GM21619 (cell line): ENCODE results near the gene C3orf22.

ENCODE experiments used
- ATAC-seq: cut with Tn5 transposase; IDR thresholded peaks from one replicate; pipeline ENCODE4 v1.9.1; 2021; ENCODE audit not compliant: unreplicated experiment

The C3orf22 gene

DNA sequence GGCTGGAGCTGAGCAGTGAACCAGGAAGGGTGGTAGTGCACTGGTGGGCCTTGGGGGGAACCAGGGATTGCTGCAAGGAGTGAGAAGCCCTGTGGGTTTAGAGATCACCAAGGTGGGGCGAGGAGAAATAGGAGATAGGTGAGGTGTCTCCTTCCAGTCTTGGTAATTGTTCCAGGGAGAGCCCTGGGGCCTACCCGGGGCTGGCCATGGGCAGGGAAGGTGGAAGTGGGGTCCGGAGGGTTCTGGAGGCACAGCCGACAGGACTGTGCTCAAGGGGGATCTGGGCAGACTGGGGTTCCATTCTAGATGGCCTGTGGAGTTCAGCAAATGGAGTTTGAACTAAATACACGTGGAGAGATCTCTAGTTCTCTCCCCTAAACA lies 30.3 kb downstream of the C3orf22 start:
- no peak for ATAC-seq

- ATAC-seq, result no peak
These were observed 31.1 kb downstream of the C3orf22 start for GRCh38 chr3:126527455-126528211.

DNA sequence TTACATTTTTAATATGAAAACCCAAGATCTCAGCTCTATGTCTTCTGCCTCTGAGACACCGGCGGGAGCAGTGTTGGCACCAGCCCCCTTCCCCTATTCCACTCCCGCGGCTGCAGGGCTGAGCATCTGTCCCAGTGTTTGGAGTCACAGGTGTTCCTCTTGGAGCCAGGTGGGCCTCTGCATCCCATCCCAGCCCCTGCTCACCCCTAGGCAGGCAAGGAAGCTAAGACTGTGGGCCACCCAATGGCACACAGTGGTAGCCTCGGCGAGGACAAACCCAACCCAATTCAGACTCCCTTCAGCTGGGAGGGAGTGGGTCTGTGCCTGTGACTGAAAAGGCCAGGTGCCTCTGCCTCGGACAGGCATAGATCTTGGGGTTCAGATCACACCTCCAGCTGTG lies 31.7 kb downstream of the C3orf22 start:
- no peak for ATAC-seq

DNA sequence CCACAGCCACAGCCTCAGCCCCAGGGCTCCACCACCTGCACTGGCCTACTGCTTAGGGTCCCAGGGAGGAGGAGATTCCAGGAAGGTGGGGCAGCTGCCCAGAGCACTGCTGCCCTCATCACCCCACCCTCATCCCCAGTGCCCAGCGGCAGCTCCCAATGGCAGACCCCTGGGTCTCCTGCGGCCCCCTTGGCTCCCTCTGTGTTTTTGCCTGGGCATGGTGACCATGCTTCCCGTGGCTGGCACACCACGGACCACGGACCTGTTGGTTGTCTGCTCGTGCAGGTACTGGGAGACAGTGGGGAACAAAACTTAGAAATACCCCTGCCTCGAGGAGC lies 32.1 kb downstream of the C3orf22 start:
- no peak for ATAC-seq

DNA sequence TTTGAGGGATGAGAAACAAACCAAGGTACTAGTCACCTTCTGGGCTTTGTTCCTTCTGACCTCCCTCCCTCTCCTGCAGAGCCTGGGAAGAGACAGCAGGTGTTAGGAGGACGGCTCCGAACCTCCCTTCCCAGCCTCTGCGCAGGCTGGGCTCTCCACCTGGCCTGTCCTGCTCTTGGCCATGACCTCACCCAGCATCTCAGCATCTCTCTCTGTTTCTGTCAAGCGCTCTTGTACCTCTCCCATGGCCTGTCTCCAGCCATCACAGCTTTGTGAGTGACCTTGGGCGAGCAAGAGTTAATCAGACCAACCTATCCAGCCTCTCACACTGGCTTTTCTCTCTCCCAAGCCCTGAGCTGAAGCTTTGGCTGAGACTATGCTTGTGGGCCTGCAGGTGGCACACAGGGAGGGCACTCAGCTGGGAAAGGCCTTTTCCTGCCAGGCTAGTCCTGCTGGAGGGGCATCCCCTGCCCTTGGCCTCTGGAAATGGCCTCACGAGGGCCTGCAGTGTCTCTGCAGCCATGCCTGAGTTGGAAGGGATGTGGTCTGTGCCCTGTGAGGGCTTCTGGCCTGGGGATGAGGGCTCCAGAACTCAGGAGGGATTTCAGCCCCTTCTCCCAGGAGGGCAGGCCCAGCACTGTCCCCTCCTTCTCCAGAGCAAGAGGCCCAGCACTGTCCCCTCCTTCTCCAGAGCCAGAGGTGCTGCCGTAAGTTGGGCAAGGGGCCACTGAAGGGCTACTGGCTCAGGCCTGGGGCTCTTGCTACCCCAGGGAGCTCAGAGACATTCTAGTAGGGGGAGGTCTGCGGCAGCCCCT lies 32.7 kb downstream of the C3orf22 start:
- no peak for ATAC-seq

DNA sequence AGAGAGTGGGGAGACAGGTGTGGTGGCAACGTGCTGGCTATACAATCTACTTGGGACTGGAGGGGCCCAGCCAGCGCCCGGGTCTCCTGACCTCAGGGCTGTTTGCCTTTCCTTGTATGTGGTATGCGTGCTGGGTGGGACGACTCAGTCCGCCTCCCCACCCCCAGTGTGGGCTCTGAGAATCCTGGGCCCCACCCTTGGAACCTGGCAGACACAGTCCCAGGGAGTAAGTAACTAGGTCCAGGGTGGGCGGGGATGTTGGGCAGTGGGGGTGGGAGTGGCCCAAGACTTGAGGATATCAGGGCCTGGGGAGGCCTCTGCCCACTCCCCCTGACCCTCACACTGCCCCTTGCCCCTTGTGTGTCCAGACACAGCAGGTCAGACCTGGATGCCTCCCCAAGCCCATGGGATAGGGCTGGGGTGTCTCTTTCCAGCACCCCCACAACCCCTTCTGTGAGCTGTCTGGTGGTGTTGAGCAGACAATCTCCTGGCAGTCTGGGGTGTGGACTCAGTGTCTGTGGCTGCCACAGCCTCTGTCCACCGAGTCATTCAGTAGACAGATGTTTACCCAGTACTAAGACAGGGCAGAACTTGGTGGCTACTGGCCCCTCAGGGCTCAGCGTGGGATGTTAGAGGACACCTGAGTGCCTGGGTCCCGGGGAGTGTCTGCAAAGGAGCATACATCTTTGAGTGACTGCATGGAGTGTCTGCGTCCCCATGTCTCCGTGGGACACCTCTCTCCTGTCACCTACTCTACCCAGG lies 33.5 kb downstream of the C3orf22 start:
- ATAC-seq, result no peak

DNA sequence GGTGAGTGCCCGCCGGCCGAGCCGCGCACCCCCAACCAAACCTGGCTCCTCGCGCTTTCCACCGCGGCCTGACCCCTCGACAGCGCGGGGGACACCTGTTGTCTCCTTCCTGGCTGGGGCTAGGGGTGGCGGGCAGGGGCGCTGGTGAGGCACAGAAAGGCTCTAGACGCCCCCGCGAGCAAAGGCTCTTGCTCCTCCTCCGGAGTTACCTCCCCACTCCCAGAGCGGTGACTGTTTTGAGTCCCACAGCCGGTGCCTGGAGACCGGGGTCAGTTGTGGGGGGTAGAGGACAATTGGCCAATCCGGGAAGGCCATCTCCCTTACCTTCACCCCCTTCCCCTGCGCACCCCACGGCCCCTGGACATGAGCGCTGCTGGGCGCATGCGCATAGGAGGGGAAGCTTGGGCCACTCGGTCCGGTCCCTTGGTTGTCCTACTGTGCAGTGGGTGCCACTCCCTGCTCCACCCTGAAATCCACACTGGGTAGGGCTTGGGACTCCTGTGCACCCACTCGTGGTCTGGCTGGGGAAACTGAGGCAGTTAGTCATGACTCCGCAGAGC lies 34.2 kb downstream of the C3orf22 start:
- ATAC-seq, result no peak

GRCh38 chr3:126523745-126524428 lies 34.8 kb downstream of the C3orf22 start, which contains the start of gene CHST13:
Gene CHST13, plus strand, starts transcription at chr3:126524155. Its CDS starts 178 bp downstream, at chr3:126524333.
- ATAC-seq, result no peak

- no peak for ATAC-seq
These were observed 36.4 kb downstream of the C3orf22 start for GRCh38 chr3:126522363-126522788.

GRCh38 chr3:126521122-126521891 lies 37.4 kb downstream of the C3orf22 start:
- ATAC-seq, result no peak

DNA sequence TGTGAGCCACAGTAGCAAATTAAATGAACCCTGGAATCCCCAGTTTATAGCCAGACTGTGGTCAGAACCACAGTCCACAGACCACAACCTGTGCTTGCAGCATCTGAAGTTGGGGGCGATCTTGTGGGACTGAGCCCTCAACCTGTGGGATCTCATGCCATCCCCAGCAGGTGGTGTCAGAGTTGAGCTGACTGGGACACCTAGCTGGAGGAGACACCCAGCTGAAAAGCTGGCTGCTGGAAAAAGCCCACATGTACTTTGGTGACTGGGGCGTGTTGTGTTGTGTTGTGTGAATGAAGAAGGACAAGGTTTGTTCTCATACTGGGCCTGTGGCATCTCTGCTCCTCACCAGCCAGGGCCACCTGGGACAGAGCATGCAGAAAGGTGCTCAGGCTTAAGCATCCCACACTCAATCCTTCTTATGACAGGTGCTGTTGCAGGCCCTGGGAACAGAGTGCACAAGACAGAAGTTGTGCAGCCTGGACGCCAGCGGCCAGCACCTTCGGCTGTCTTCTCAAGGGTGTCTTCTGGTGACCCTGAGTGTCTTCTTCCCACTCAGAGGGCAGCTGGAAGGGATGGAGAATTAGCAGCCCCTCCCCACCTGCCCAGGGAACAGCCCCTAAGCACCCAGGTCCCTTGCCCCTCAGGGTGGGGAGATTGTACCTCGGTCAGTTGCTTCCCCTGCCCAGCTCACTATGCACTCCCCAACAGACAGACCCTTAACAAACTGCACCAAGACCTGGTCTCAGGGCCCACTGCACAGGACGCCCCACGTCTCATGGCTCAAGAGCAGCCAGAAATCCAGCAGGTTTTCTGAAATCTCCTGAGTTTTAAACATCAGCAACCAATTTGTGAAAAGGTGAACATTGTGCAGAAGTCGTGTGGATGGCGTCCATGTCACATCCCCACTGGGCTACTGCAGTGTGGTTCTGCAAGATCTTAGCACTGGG lies 39.0 kb downstream of the C3orf22 start:
- no peak for ATAC-seq

- ATAC-seq, result no peak
These were observed 40.0 kb downstream of the C3orf22 start for GRCh38 chr3:126518779-126519177.

DNA sequence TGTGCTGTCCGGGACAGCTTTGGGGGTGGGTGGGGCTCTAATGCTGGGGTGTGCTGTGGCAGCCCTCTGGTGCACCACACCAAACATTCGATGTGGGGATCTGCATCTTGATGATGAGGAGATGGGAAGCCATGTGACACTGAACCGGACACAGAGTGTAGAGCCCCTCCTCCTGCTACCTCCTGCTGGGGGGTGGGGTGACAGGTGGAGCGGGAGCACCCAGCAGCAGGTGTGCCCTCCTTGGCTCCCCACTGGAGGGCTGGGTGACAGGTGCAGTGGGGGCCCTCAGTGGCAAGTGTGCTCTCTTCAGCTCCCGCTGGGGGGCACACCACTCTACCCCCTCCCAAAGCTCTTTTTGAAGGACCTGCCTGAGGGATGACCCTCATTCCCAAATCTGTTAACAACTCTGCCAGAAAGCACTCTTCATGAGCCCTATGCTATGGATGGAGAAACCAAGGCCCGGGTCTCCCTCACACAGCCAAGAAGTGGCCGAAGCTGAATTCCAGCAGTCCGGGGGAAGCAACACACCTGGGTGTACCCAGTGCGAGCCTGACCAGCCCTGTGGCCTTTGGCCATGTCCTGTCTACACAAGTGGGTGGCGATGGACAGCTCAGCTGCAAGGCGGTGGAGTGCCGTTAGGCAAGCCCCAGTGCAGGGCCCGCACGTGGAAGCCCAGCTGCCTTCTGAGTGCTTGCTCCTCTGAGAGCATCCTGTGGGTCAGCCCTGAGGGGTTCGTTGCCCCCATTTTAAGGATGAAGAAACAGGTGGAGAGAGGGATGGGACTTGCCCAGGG lies 40.5 kb downstream of the C3orf22 start:
- ATAC-seq, result no peak

DNA sequence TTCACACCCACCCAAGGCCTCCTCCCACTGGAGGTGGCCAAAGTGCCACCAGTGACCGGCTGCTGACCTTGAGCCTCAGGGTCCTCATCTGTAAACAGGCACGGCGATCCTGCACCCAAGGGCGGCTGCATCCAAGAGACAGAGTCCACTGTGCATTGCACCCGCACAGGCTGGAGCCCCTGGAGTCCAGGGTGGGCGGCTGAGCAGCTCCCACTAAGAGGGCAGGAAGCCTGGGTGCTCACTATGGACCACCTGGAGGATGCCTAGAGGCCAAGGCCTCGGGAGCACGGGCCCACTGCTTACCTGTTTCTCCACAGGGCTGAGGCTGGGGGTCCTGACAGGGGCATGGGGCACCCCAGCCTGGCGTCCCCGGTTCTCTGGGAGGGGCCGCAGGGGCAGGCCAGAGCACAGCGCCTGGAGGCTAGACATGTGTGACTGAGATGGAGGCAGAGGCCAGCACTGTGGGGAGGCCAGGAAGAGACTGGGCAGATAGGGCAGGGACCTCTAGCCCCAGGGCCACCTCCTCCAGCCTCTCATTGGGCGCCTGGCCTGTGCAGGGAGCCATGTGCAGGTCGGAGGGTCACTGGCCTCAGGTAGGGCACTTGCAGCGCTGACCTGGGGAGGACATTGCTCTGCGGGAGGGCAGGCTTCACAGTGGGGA lies 41.3 kb downstream of the C3orf22 start, which contains the start of gene UROC1:
TSS of gene UROC1 (minus strand) at position 483 of the 661 bp plus-strand sequence. CDS start at position 429, 54 bp downstream.
- no peak for ATAC-seq

- ATAC-seq, result no peak
These were observed 41.8 kb downstream of the C3orf22 start for GRCh38 chr3:126516936-126517290.

GRCh38 chr3:126516152-126516935 lies 42.4 kb downstream of the C3orf22 start:
- ATAC-seq, result no peak
